Measurements from ENCODE around the gene ARID3B. TPM values are rescaled to one million over a fixed set of nuclear protein-coding genes. Genes with fewer than 3 reads are reported as not detected.

Gene ARID3B
- total and polyA plus RNA-seq, 2 of the 13 experiments (the other 11 are each of a cell fraction or from before 2014, with no cell fraction given): 5.3 to 12.8 TPM

DNA sequence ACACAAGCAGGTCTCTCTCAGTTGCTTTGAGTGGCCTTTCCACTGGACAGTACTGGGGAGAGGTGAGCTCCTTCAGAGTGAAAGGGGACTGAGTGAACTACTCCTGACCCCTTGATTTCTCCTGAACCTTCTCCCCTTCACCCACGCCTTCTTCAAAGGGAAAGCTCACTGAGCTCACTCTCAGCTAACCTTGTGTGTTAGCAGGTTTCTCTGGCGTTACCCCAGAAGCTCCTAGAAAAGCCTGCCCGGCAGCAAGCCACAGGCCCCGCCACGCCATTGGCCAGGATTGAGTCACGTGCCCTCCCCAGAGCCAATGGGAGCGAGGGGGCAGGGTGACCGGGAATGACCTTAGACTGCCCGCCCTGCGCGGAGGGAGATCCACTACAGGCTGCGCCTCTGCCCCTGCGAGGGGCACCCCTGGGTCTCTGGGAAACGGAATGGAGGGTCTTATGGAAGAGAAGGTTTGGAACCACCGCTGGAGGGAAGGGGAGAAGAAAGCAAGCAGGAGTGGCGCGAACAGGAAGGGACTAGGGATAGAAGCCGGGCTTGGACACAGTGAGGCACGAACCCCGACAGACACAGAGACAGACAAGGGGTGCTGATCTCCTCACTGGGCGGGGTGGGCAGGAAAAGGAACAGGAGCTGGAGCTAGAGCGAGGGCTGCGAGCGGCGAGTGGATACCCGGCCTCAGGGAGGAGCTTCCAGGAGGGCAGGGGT, 57.3 kb downstream of the ARID3B start (continued):
- TF ChIP-seq ZNF768 (CRISPR knock-in tag; IDR thresholded peaks at IDR 0.05): peak; percentile 58; the same call in 1 of the 2 replicates
- peak; percentile 68; the same call in 1 of the 2 replicates for TF ChIP-seq ZBTB26 (CRISPR knock-in tag; IDR thresholded peaks at IDR 0.05; ENCODE audit: borderline replicate concordance)
- 0 out of 2 replicates have a peak, but pooled peaks have one; percentile 68 for TF ChIP-seq ZNF484 (CRISPR knock-in tag; IDR thresholded peaks at IDR 0.05; ENCODE audit: borderline replicate concordance, low read depth)
- no peak; the same call in 1 of the 2 replicates for TF ChIP-seq ZNF563 (CRISPR knock-in tag; IDR thresholded peaks at IDR 0.05)
- TF ChIP-seq NRL (CRISPR knock-in tag; IDR thresholded peaks at IDR 0.05; ENCODE audit: borderline replicate concordance): peak; percentile 80
- TF ChIP-seq ZNF160 (CRISPR knock-in tag; IDR thresholded peaks at IDR 0.05): no peak
- TF ChIP-seq ZBTB40 (IDR thresholded peaks at IDR 0.05): no peak
- TF ChIP-seq ZBTB40 (CRISPR knock-in tag; IDR thresholded peaks at IDR 0.05): no peak
- TF ChIP-seq ZNF678 (CRISPR knock-in tag; IDR thresholded peaks at IDR 0.05): no peak
- 0 out of 2 replicates have a peak, but pooled peaks have one; percentile 41 for TF ChIP-seq NCOA2 (CRISPR knock-in tag; IDR thresholded peaks at IDR 0.05)
- peak; percentile 100 for TF ChIP-seq NFYB (CRISPR knock-in tag; IDR thresholded peaks at IDR 0.05)
- no peak for TF ChIP-seq ZNF143 (CRISPR knock-in tag; IDR thresholded peaks at IDR 0.05)
- TF ChIP-seq SNAI1 (CRISPR knock-in tag; IDR thresholded peaks at IDR 0.05; ENCODE audit: borderline replicate concordance): peak; percentile 74; the same call in 1 of the 2 replicates
- no peak for TF ChIP-seq ZNF670 (CRISPR knock-in tag; IDR thresholded peaks at IDR 0.05; ENCODE audit: borderline replicate concordance)
- TF ChIP-seq TAF1 (CRISPR knock-in tag; IDR thresholded peaks at IDR 0.05): peak; percentile 92
- no peak for TF ChIP-seq GZF1 (CRISPR knock-in tag; IDR thresholded peaks at IDR 0.05)
- TF ChIP-seq, protein P1, sequence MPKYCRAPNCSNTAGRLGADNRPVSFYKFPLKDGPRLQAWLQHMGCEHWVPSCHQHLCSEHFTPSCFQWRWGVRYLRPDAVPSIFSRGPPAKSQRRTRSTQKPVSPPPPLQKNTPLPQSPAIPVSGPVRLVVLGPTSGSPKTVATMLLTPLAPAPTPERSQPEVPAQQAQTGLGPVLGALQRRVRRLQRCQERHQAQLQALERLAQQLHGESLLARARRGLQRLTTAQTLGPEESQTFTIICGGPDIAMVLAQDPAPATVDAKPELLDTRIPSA (CRISPR knock-in tag; IDR thresholded peaks at IDR 0.05; ENCODE audit: borderline replicate concordance): no peak; the same call in 1 of the 2 replicates
- TF ChIP-seq ZNF709 (CRISPR knock-in tag; IDR thresholded peaks at IDR 0.05): no peak
- TF ChIP-seq ZNF598 (CRISPR knock-in tag; IDR thresholded peaks at IDR 0.05; ENCODE audit: borderline replicate concordance): no peak; the same call in 1 of the 2 replicates
- peak; percentile 79 for TF ChIP-seq KMT2A (CRISPR knock-in tag; IDR thresholded peaks at IDR 0.05)

Measured in HepG2 (cell line).